NCI-H2081 (cell line): ENCODE results near the gene SEMA4B.
"Not testable (repeated sequence)": the region's sequence is repeated elsewhere in the genome, so short reads cannot be mapped to it uniquely, and the experiment has no call there.

Experiments used
- DNase-seq, 2 experiments: peaks; one replicate each; lab custom pipeline; 2025; lab: John Stamatoyannopoulos, UW

Gene SEMA4B

GRCh38 chr15:90201130-90201943 is at the start of gene SEMA4B:
TSS of gene SEMA4B (plus strand) at chr15:90201330. CDS start at chr15:90201579, 249 bp downstream.
- DNase-seq, result peak; percentile 55 to 63

- no peak for DNase-seq
Measured at GRCh38 chr15:90151989-90152645, 49.0 kb upstream of the SEMA4B start.

GRCh38 chr15:90153658-90154057 is 47.5 kb upstream of the SEMA4B start:
- DNase-seq, result no peak

GRCh38 chr15:90154246-90154645 is 46.9 kb upstream of the SEMA4B start:
- DNase-seq, result no peak

GRCh38 chr15:90154861-90155626 is 46.1 kb upstream of the SEMA4B start:
- no peak for DNase-seq

- no peak for DNase-seq
Measured at GRCh38 chr15:90159213-90159612, 41.9 kb upstream of the SEMA4B start.

GRCh38 chr15:90160781-90161727 is 40.1 kb upstream of the SEMA4B start:
- DNase-seq, result peak; percentile 66 to 83

GRCh38 chr15:90161950-90162361 is 39.2 kb upstream of the SEMA4B start:
- DNase-seq, result no peak

GRCh38 chr15:90162956-90163355 is 38.2 kb upstream of the SEMA4B start:
- DNase-seq, result no peak

- not testable (repeated sequence) for DNase-seq
Measured at GRCh38 chr15:90164239-90164638, 36.9 kb upstream of the SEMA4B start.

GRCh38 chr15:90165157-90165556 is 36.0 kb upstream of the SEMA4B start:
- DNase-seq, result no peak

- peak; percentile 55 to 79 for DNase-seq
Measured at GRCh38 chr15:90165659-90166489, 35.3 kb upstream of the SEMA4B start.

- no peak for DNase-seq
Measured at GRCh38 chr15:90167121-90167520, 34.0 kb upstream of the SEMA4B start.

- DNase-seq, result no peak
Measured at GRCh38 chr15:90171623-90172022, 29.5 kb upstream of the SEMA4B start.

- DNase-seq, result no peak
Measured at GRCh38 chr15:90173372-90173771, 27.8 kb upstream of the SEMA4B start.

- DNase-seq, result peak in 1 of 2 experiments; percentile 17
Measured at GRCh38 chr15:90174140-90174875, 26.8 kb upstream of the SEMA4B start.

- DNase-seq, result no peak
Measured at GRCh38 chr15:90177012-90177411, 24.1 kb upstream of the SEMA4B start.

GRCh38 chr15:90178468-90179435 is 22.4 kb upstream of the SEMA4B start:
- DNase-seq, result no peak

GRCh38 chr15:90181776-90182175 is 19.4 kb upstream of the SEMA4B start:
- no peak for DNase-seq
